Effector memory CD8-positive, alpha-beta T cell (primary cell): Measurements from ENCODE around the gene NDEL1.

Source experiments
- ATAC-seq: fragments of 150-1000 bp; cut with Tn5 transposase; replicated peaks from 2 replicates; pipeline ENCODE4 v1.10.0; 2021; ENCODE audit warnings: mild to moderate bottlenecking, moderate library complexity
- DNase-seq, 3 experiments: peaks; one replicate each; pipeline ENCODE4 v3.0.0; 2021
- H3K27ac Mint-ChIP-seq, 2 donors: one replicate each; pipeline ENCODE4 v1.8.0; 2022; ENCODE audit warnings: mild to moderate bottlenecking in 2 of 2, mixed read lengths in 2 of 2, moderate library complexity in 2 of 2
- H3K27me3 Mint-ChIP-seq, 2 donors: one replicate each; pipeline ENCODE4 v1.8.0; 2022; ENCODE audit warnings: mixed read lengths in 2 of 2
- H3K36me3 Mint-ChIP-seq: one replicate; pipeline ENCODE4 v1.8.0; 2022; ENCODE audit warnings: mild to moderate bottlenecking, moderate library complexity, mixed read lengths; ENCODE audit not compliant: insufficient read depth
- H3K4me1 Mint-ChIP-seq, 2 donors: one replicate each; pipeline ENCODE4 v1.8.0; 2022; ENCODE audit warnings: low read depth in 2 of 2, mixed read lengths in 2 of 2
- H3K4me3 Mint-ChIP-seq, 2 donors: one replicate each; pipeline ENCODE4 v1.8.0; 2022; ENCODE audit warnings: mild to moderate bottlenecking in 2 of 2, mixed read lengths in 2 of 2, moderate library complexity in 2 of 2
- H3K9me3 Mint-ChIP-seq, 2 donors: one replicate each; pipeline ENCODE4 v1.8.0; 2022; ENCODE audit warnings: mixed read lengths in 2 of 2

NDEL1 gene

DNA sequence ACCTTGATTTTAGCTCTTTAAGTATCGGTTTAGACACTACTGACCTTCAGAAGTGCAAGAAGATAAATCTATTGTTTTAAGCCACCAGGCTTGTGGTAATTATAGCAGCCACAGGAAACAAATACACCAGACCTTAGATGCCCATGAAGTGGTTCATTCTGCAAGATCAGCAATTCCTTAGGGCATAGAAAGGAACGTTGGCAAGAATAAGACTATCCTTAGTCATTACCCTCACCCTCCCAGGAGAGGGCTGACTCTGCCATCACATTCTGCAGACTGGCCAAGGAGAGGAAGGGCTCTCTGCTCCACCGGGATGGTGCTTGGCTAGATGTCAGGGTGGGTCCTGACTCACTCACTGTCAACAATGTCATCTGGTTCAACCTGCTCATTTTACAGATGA is 14.1 kb upstream of the NDEL1 start:
- H3K9me3 Mint-ChIP-seq = no peaks in the 10 kb centered on the region
- no peaks in the 10 kb centered on the region for H3K36me3 Mint-ChIP-seq
- no peak for ATAC-seq
- no peak overlapping the region for H3K4me3 Mint-ChIP-seq
- peaks cover 73 to 99% of the 10 kb centered on the region in 2 donors for H3K27me3 Mint-ChIP-seq
- H3K27ac Mint-ChIP-seq = no peak overlapping the region
- no peaks in the 10 kb centered on the region for H3K4me1 Mint-ChIP-seq
- DNase-seq = no peak

DNA sequence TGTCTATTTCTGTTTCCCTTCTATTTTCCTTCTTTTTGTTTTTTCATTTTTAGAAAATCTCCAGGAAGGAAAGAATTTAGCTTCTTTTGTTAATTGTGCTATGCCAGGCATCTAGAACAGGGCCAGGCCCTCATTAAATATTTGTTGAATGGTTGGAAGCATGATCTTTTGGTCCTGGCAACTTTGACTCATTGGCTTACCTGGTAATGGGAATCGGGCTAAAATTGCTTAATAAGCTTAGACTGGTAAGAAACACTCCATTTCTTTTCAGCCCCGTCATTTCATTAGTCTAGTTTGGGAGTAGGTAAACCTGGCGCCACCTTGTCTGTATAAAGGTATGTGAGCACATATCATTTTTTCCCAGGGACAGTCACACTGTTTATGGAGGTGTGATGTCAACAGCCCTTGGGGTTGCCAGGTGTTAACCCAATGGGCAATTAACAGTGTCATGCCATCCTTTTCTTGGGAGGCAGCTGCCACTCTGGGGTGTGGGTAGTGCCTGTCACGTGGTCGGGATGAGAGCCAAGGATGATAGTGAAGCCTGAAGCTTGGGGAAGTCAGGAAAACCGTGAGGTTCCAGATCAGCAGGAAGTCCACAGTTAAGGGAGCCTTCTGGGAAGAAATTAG is 9.5 kb upstream of the NDEL1 start:
- peaks cover 42 to 74% of the 10 kb centered on the region in 2 donors for H3K27me3 Mint-ChIP-seq
- peak overlapping the region in 1 of 2 donors; percentile 49 for H3K27ac Mint-ChIP-seq
- no peaks in the 10 kb centered on the region for H3K4me1 Mint-ChIP-seq

DNA sequence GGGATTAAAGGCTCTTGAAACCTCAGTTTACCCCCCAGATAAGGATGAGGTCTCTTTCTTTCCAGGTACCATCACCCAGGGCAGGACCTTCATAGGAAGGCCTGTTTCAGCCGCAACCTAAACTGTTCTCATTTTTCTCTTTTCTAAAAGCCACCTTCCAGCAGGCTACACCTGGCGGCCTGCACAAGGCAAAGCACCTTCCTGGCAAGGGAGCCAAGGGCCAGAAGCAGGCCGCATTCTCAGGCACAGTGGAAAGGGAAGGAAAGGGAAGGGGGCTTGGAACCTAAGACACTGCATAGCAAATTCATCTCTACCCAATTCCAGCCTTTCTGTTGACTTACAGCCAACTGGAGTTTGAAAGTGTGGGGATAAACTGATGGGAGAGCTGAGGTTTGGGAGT is 8.9 kb upstream of the NDEL1 start:
- H3K36me3 Mint-ChIP-seq = no peaks in the 10 kb centered on the region
- H3K27ac Mint-ChIP-seq = peak overlapping the region in 1 of 2 donors; percentile 49
- H3K27me3 Mint-ChIP-seq = peaks cover 38 to 68% of the 10 kb centered on the region in 2 donors
- no peaks in the 10 kb centered on the region for H3K9me3 Mint-ChIP-seq
- H3K4me3 Mint-ChIP-seq = no peak overlapping the region
- no peak for DNase-seq
- no peaks in the 10 kb centered on the region for H3K4me1 Mint-ChIP-seq
- no peak for ATAC-seq

More for the DNA sequence above, 9.5 kb upstream of the NDEL1 start:
- ATAC-seq = no peak
- DNase-seq = no peak
- Mint-ChIP-seq H3K36me3 (no peaks in the 10 kb centered on the region), H3K4me3 (no peak overlapping the region), H3K9me3 (no peaks in the 10 kb centered on the region)

DNA sequence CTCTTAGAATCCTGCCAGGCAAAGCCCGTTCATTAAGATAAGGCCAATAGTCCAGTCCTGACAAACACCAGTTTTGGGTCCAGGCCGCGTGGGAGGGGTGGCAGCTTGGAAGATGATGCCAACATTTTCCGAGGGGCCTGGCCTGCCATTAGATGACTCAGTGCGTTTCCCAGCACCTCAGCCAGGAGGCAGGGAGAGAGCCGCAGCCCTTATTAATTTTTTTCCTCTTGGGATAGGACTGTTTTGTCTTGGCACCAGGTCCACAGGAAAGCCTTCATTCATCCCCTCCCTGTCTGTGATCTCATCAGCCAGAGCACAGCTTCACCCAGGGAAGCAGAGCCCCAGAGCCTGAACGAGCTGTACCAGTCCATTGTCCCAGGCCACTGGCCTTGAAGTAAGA is 4.7 kb upstream of the NDEL1 start:
- Mint-ChIP-seq H3K27ac (no peak overlapping the region), H3K36me3 (peaks cover 9% of the 10 kb centered on the region), H3K9me3 (no peaks in the 10 kb centered on the region), H3K27me3 (peaks cover 13 to 28% of the 10 kb centered on the region in 2 donors), H3K4me3 (no peak overlapping the region), H3K4me1 (no peaks in the 10 kb centered on the region)
- DNase-seq = no peak
- ATAC-seq = no peak

DNA sequence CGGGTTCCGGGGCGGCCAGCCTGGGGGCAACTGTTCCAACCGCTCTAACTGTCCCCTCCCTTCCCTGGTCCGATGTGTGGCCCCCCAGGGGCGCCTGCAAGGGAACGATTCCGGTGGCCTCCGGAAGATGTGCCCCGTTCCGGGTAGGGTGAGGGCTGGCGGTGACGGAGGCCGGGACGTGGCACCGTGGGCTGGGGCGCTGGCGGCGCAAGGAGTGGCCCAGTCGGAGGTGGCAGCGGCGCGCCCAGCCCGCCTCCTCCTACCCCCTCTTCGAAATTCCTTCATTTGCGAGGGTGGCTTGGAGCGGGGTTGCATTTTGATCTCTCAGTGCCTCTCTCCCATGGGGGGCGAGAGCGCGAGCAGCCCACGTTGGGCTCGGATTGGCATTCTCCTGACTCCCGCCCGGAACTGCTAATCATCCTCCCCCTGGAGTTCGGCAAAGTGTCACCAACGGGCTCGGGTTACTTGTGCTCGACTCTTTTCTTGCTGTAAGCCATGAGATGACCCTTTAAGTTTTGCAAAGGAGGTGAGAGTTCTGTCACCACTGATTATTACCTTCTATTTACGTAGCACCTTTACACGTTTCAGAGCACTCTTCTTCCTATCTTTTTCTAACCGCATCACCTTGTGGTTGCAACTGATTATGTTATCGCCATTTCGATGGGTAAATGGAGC is 622 bp downstream of the NDEL1 start:
- ATAC-seq = peak; percentile 47
- Mint-ChIP-seq H3K27me3 (no peaks in the 10 kb centered on the region), H3K36me3 (peaks cover 38% of the 10 kb centered on the region), H3K4me1 (peaks cover 23 to 42% of the 10 kb centered on the region in 2 donors), H3K4me3 (peak overlapping the region; percentile 93 to 97), H3K9me3 (no peaks in the 10 kb centered on the region), H3K27ac (peak overlapping the region; percentile 96 to 98)
- peak in 2 of 3 experiments; percentile 50 to 58 for DNase-seq

DNA sequence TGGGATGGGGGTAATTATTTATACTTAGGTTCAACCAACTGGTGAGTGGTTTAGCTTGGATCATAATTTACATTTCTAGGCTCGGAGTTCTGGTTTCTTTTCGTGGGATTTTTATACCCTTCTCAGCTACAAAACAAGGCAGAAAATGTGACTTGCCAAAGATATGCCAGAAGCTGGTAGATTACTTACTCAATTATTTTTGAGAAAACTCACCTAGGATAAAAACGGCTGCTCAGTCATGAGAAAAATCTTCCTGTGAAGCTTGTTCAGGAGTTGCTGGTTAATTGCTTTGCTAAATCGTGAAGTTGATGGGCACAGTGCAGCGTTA is 1.1 kb downstream of the NDEL1 start:
- H3K27ac Mint-ChIP-seq = peak overlapping the region; percentile 96 to 98
- DNase-seq (no peak), ATAC-seq (no peak)
- H3K36me3 Mint-ChIP-seq = peaks cover 38% of the 10 kb centered on the region
- H3K9me3 Mint-ChIP-seq = no peaks in the 10 kb centered on the region
- H3K27me3 Mint-ChIP-seq = no peaks in the 10 kb centered on the region
- H3K4me1 Mint-ChIP-seq = peaks cover 27 to 45% of the 10 kb centered on the region in 2 donors
- H3K4me3 Mint-ChIP-seq = peak overlapping the region; percentile 93 to 97

DNA sequence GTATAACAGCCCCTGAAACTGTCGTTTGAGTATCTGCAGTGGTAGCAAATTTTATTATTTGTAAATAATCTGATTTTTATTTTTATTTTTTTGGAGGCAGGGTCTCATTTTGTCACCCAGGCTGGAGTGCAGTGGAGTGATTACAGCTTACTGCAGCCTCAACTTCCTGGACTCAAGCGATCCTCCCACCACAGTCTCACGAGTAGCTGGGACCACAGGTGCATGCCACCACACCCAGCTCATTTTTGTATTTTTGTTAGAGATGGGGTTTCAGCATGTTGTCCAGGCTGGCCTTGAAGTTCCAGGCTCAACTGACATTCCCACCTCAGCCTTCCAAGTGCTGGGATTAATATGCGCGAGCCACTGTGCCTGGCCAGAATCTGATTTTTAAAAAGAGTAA is 2.8 kb downstream of the NDEL1 start:
- Mint-ChIP-seq H3K27ac (peak overlapping the region; percentile 25 to 87), H3K36me3 (peaks cover 44% of the 10 kb centered on the region), H3K9me3 (no peaks in the 10 kb centered on the region)

DNA sequence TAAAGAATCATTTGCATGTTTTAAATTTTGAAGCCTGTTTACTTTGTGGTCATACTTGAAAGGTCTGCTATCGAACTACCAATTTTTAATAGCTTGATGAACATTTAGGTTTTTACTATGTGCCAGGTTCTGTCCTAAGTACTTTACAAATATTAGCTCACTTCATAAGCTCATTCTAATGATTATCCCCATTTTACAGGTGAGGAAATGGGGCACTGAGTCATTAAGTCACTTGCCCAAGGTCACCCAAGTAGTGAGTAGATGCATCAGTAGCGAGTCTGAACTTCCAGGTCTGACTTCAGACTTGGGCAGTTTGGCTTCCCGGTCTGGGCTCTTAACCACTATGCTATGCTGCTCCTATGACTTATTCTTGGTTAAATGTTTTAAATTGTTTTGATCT is 4.0 kb downstream of the NDEL1 start:
- H3K27ac Mint-ChIP-seq = peak overlapping the region; percentile 45 to 53

More for the DNA sequence above, 2.8 kb downstream of the NDEL1 start:
- ATAC-seq = no peak
- peak; percentile 7 to 25 (median 24) for DNase-seq
- Mint-ChIP-seq H3K4me3 (peak overlapping the region; percentile 33 to 37), H3K4me1 (peaks cover 36 to 55% of the 10 kb centered on the region in 2 donors), H3K27me3 (no peaks in the 10 kb centered on the region)

DNA sequence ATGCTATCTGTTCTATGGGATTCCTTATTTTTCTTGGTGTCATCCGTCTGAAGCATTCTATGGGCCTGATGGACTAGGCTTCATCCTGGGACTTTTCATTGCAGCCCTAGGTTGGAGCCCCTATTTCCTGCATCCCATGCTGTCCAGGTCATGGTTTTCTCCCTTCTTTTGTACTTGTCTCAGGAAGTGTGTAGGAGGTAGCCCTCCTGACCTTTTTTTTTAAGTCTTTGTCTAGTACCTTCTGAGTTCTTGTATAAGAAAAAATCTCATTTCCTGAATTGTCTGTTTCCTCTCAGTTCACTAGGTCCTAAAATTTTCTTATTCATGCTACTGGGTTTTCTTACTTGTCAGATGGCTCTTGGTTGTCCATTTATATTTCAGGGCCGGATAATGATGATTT is 6.0 kb downstream of the NDEL1 start:
- Mint-ChIP-seq H3K4me1 (peaks cover 41 to 73% of the 10 kb centered on the region in 2 donors), H3K9me3 (no peaks in the 10 kb centered on the region), H3K36me3 (peaks cover 56% of the 10 kb centered on the region), H3K27ac (peak overlapping the region in 1 of 2 donors; percentile 19), H3K27me3 (no peaks in the 10 kb centered on the region), H3K4me3 (no peak overlapping the region)
- ATAC-seq (no peak), DNase-seq (no peak)

More for the DNA sequence above, 4.0 kb downstream of the NDEL1 start:
- H3K9me3 Mint-ChIP-seq = no peaks in the 10 kb centered on the region
- ATAC-seq (no peak), DNase-seq (no peak)
- H3K27me3 Mint-ChIP-seq = no peaks in the 10 kb centered on the region
- H3K4me1 Mint-ChIP-seq = peaks cover 42 to 67% of the 10 kb centered on the region in 2 donors
- peak overlapping the region in 1 of 2 donors; percentile 16 for H3K4me3 Mint-ChIP-seq
- peaks cover 52% of the 10 kb centered on the region for H3K36me3 Mint-ChIP-seq

DNA sequence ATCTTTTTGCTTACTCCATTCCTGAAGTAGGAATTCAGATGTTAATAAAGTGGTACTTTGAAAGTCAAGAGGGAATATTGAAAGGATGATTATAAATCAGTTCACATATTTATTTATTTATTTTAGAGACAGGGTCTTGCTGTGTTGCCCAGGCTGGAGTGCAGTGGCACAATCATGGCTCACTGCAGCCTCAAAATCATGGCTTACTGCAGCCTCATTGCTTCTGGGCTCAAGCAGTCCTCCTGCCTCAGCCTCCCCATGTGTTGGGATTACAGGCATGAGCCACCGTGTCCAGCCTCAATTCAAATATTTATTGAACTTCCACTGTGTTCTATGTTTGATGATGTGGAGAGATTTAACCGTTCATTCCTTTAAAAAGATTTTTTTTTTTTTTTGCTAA is 6.6 kb downstream of the NDEL1 start:
- ATAC-seq (no peak), DNase-seq (no peak)
- no peaks in the 10 kb centered on the region for H3K9me3 Mint-ChIP-seq
- H3K27me3 Mint-ChIP-seq = no peaks in the 10 kb centered on the region
- peaks cover 38 to 71% of the 10 kb centered on the region in 2 donors for H3K4me1 Mint-ChIP-seq
- H3K4me3 Mint-ChIP-seq = no peak overlapping the region
- H3K36me3 Mint-ChIP-seq = peaks cover 61% of the 10 kb centered on the region
- peak overlapping the region in 1 of 2 donors; percentile 19 for H3K27ac Mint-ChIP-seq

DNA sequence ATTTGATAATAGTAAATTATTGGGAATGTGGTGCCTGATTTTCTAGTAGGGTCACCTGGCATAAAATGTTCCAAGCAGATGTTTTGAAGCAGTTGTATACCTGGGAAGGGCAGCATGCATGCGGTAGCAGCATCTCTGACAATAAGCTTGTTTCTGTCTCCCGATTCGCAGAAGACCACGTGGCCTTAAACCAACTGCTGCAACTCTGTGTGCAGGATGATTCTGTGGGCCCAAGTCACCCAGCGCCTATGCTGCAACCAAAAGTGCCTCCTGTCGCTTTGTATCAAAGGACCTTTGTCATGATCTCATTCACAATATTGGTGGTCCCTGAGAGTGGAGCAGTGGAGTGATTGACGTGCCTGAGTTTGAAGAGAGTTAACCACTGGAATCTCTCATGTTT is 8.1 kb downstream of the NDEL1 start:
- Mint-ChIP-seq H3K36me3 (peaks cover 69% of the 10 kb centered on the region), H3K9me3 (no peaks in the 10 kb centered on the region), H3K4me3 (no peak overlapping the region), H3K4me1 (peaks cover 36 to 59% of the 10 kb centered on the region in 2 donors), H3K27ac (peak overlapping the region in 1 of 2 donors; percentile 56), H3K27me3 (no peaks in the 10 kb centered on the region)
- ATAC-seq = no peak
- DNase-seq = no peak

DNA sequence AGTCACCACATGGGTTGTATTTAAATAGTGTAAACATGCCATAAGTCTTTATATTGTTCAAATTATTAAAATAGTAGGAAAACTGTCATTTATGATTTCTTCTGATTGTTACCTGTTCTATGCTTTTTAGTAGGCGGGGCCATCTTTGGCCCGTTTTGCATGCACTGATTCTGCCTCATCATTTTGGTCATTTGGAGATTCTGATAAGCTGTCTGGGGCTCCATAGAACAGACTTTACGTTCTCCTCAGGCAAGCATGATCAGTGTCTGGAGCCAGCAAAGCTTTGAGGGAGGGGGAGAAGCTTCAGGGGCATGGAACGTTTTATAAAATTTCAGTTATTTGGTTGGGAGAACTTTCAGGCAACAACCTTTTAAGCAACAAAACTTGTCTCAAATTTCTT is 8.8 kb downstream of the NDEL1 start:
- DNase-seq (no peak), ATAC-seq (no peak)
- H3K4me1 Mint-ChIP-seq = peaks cover 33 to 52% of the 10 kb centered on the region in 2 donors
- no peak overlapping the region for H3K27ac Mint-ChIP-seq
- no peak overlapping the region for H3K4me3 Mint-ChIP-seq
- no peaks in the 10 kb centered on the region for H3K9me3 Mint-ChIP-seq
- no peaks in the 10 kb centered on the region for H3K27me3 Mint-ChIP-seq
- peaks cover 69% of the 10 kb centered on the region for H3K36me3 Mint-ChIP-seq

DNA sequence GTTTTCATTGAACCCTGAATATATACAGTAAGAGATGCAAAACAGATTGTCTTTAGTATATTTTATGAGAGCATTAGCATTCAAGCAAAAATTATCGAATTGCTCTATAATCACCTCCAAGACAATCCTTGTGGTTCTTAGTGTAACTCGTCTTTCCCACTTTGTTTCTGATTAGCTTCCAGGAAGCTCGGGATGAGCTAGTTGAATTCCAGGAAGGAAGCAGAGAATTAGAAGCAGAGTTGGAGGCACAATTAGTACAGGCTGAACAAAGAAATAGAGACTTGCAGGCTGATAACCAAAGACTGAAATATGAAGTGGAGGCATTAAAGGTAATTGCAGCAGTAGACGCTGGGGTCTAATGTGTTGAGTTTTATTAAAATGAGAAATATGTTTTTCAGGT is 9.9 kb downstream of the NDEL1 start:
- Mint-ChIP-seq H3K36me3 (peaks cover 73% of the 10 kb centered on the region), H3K4me1 (peaks cover 28 to 46% of the 10 kb centered on the region in 2 donors), H3K4me3 (no peak overlapping the region), H3K27me3 (no peaks in the 10 kb centered on the region), H3K9me3 (no peaks in the 10 kb centered on the region), H3K27ac (peak overlapping the region in 1 of 2 donors; percentile 16)
- ATAC-seq (no peak), DNase-seq (no peak)

DNA sequence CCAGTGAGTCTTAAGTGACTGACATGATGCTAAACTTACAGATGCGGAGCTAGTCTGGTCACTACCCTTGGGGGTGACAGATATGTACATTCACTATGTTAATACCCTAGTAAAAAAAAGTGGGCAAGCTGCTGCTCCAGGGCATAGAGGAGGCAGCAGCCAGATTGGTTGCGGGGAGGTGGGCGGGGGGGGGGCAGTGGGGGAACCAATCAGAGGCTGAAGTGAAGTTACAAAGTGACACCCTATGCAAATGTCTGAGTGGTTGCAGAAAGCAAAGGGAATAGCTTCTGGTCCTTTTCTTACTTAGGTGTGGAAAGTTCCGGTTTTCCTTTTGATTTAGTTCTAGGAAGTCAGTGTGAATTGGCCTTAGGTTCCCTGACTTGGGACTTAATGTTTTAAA is 12.1 kb downstream of the NDEL1 start:
- H3K4me1 Mint-ChIP-seq = peaks cover 15 to 33% of the 10 kb centered on the region in 2 donors
- H3K27ac Mint-ChIP-seq = no peak overlapping the region
- DNase-seq (no peak), ATAC-seq (no peak)
- H3K4me3 Mint-ChIP-seq = no peak overlapping the region
- H3K36me3 Mint-ChIP-seq = peaks cover 95% of the 10 kb centered on the region
- H3K9me3 Mint-ChIP-seq = no peaks in the 10 kb centered on the region
- no peaks in the 10 kb centered on the region for H3K27me3 Mint-ChIP-seq
